ENCODE measurements around the gene KNG1.
"Not testable (repeated sequence)": the region's sequence is repeated elsewhere in the genome, so short reads cannot be mapped to it uniquely, and the experiment has no call there.

Gene KNG1

DNA sequence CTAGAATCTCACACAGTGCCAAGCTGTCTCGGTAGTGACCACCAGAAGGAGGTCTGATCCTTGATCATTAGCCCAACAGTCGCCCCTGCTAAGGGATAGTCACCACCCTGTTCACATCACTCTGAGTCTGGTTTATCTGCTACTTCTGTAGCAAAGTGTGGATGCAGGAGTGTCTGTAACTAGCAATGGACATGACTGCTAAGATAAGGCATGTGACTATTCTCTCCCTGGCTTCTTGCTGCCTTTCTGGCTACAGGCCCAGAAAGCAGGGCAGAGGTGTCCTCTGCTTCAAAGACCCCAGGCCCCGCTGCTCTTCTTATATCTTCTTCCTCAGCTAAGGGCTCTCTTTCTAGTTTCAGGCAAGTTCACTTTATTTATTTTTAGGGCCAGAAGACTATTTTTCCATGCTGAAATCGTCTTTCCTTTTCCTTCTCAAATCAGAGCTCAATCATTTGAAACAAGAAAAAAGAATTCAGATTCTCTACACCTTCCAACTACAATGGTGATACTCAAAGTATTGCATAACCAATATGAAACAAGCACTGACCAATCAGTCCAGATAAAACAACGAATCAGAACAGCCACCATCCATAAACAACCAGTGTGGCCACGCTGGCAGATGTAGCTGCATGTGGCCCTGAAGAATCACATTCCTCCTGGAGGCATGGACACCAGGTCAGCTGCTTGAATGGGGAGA is 8.0 kb upstream of the KNG1 start:
- no peak for DNase-seq (ENCODE audit: low read depth, low spot score)

DNA sequence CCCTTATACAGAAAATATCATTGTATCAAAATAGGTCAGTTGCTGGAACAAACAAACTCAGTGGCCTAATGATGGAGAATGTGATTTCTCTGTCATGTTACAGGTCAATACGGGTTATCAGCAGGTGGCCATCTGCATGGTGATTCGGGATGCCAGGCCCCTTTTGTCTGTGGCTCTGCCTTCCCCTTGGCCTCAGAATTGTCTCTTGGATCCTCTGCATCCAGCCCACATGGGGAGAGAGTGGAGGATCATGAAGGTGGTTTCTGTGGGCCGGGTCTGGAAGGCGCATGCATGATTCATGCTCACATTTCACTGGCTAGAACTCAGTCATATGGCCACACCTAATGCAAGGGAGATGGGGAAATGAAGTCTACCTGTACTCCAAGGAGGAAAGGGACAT is 6.5 kb upstream of the KNG1 start:
- not testable (repeated sequence) for DNase-seq (ENCODE audit: low read depth, low spot score)

DNA sequence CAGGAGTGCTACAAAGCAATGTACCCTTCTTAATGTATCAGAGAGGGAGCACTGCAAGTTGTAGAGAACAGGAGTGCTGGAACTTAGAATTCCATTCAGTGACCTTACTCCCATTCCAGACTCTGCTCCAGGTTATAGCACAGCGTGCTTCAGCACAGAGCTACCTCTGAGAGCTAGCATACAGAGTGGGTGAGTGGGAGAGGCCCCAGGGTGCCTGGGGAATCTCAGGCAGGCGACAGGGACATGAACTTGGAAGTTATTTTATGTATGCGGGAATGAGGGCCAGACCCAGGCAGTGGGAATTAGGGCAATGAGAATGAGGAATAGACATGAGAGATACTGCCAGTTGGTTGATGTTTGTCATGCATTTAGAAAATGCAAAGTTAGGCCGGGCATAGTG is 3.7 kb upstream of the KNG1 start:
- no peak for DNase-seq (ENCODE audit: low read depth, low spot score)

DNA sequence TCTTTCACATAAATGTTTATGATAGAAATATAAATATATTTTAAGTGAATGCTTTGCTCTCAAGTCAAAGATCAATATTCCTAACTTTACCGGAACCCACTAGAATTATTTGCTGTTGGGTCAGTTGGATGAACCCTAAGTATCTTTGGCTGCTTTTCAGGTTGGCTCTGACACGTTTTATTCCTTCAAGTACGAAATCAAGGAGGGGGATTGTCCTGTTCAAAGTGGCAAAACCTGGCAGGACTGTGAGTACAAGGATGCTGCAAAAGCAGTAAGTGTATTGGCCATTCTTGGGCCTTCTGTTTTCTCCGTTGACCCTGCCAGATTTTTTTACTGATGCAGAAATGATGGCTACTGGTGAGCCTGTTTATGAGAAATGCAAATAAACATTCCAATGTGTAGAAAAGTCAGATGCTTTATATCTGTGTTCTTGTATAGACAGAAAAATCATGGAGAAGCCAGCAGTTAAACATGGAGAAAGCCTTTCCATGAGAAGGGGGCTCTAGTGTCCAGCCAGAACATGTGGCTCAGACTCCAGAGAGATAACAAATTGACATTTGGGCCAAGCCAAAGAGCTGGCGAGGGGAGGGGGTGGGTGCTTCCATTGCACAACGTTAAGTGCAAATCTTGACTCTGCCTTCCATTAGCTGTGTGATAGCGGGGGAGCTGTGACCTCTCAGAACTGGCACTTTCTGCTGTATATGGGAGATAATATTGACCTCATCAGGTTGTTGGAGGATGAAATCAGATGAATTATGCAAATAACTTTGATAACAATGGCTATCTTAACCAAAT is 3.0 kb downstream of the KNG1 start:
- DNase-seq (ENCODE audit: low read depth, low spot score), result no peak

DNA sequence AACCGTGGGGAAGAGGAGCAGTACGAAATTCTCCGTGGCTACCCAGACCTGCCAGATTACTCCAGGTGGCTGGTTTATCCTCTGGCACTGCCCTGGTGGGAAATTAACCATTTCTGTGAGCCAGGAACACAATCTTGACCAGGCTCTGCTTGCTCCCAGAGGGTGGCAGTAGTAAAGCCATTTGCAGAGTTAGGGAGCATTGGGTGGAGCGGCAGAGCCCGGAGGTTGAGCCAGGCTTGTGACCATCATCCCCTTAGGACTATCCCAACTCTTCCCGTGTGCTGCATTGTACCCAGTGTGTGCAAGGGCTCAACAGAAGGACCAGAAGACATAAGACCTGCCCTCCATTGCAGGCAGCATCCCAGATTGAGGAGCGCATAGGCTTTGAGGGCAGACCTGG is 5.3 kb downstream of the KNG1 start:
- no peak for DNase-seq (ENCODE audit: low read depth, low spot score)

DNA sequence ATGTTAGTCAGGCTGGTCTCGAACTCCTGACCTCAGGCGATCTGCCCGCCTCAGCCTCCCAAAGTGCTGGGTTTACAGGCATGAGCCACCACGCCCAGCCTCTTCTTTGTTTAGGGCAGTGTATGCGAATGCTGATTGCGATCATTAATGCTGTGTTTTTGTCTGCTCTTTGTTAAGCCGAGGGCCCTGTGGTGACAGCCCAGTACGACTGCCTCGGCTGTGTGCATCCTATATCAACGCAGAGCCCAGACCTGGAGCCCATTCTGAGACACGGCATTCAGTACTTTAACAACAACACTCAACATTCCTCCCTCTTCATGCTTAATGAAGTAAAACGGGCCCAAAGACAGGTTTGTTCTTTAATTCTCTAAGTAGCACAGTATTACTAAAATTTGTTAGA is 7.8 kb downstream of the KNG1 start:
- DNase-seq (ENCODE audit: low read depth, low spot score), result no peak

DNA sequence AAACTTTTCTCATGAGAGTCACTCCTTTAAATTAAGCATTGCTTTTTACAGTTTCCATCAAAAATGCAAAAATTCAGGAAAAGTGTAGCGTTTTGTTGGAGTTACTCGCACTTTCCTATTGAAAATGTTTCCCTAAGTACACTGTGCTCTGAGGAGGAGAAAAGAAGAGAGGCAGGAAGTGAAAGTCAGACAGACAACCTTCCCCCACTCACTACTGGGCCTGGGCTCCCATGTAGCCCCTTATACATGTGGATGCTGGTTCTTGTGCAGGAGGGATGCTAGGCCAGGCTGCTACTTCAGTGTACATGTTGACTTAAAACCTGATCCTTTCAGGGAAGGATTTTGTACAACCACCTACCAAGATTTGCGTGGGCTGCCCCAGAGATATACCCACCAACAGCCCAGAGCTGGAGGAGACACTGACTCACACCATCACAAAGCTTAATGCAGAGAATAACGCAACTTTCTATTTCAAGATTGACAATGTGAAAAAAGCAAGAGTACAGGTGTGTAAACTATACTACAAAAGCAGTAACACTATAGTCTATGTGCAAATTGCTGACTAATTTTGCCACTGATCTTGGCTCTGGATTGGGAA is 15.1 kb downstream of the KNG1 start:
- no peak for DNase-seq (ENCODE audit: low read depth, low spot score)

DNA sequence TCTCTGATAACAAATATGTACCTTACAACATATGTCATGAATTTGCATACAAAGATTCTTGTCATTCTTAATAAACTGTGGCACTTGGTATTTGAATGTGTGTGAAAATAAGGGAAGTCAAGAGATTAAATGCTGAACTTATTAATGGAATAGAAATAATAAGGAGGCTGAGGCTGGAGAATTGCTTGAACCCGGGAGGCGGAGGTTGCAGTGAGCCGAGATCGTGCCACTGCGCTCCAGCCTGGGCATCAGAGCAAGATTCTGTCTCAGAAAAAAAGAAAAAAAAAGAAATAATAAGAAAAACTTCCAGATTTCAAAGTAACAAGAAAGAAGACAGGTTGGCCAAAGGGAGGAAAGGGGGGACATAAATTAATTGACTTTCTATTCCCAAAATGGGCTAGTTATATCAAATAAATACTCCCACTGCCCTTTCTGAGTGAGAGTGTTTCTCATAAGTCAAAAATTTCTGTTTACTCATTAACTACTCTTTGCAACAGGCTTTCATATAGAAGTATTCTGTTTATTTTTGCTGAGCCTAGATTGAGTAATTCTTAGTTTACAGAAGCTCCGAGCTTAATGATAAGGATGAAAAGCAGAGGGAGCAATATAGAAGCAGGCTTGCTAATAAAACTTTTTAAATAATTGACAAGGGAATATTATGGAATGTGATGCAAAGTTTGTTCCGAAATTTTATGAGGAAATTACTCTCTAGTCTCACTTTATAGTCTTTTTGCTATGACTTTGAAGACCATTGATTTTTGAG is 25.6 kb downstream of the KNG1 start:
- no peak for DNase-seq (ENCODE audit: low read depth, low spot score)

DNA sequence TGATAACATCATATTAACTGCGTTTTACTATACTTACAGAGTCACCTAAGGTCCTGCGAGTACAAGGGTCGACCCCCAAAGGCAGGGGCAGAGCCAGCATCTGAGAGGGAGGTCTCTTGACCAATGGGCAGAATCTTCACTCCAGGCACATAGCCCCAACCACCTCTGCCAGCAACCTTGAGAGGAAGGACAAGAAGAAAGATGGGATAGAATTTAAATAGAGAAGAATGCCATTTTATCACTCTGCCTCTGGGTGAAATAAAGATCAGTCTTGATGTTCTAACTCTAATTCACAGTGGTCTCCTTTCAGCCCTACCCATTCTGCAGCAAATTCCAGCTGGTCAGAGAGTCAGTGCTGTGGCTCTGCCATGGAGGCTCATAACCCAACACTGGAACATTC is 26.5 kb downstream of the KNG1 start:
- DNase-seq (ENCODE audit: low read depth, low spot score), result no peak

DNA sequence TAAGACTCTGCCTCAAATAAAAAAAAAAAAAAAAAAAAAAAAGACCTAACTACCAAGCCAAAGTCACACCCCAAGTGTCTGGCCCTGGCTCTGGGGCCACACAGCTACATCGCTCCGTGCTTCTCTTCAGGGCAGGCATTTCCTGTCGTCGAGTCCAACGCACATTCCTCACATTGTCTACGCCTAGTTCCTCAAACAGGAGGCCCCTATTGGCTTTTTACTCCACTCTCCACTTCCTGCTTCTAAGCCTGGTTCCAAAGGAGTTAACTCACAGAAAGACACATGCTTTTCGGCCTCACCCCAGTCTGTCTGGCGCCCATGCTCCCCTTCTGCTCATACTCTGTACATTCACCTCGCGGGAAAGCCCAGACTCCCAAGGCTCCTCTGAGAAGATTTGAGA is 28.8 kb downstream of the KNG1 start:
- no peak for DNase-seq (ENCODE audit: low read depth, low spot score)

DNA sequence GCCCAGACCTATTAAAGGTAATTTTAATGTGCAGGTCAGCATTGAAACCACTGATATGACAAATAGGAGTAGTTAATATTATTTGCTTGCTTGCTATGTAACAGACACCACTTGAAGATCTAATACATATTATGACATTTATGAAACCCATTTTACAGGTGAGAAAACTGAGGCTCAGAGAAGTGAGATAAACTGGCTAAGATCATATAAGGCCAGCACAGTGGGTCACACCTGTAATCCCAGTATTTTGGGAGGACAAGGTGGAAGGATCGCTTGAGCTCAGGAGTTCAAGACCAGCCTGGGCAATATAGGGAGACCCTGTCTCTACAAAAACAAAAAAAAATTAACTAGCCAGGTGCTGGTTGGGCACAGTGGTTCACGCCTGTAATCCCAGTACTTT is 33.2 kb downstream of the KNG1 start:
- DNase-seq (ENCODE audit: low read depth, low spot score), result no peak

DNA sequence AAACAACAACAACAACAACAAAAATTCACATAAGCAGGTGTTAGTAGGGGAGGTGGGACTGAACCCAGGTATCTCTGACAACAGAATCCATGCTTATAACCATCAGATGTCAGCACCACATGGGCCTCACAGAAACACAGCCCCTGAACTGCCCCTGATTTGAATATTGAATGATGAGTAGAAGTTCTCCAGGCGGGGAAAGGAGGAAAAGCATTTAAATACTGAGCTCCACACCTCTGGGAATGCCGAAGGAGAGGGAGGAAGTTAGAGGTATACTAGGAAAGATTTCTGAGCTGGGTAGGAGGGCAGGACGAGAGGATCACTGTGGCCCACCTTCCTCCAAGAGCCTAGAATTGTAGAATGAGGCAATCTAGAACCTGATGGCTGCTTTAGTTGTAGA is 34.3 kb downstream of the KNG1 start:
- DNase-seq (ENCODE audit: low read depth, low spot score), result no peak

DNA sequence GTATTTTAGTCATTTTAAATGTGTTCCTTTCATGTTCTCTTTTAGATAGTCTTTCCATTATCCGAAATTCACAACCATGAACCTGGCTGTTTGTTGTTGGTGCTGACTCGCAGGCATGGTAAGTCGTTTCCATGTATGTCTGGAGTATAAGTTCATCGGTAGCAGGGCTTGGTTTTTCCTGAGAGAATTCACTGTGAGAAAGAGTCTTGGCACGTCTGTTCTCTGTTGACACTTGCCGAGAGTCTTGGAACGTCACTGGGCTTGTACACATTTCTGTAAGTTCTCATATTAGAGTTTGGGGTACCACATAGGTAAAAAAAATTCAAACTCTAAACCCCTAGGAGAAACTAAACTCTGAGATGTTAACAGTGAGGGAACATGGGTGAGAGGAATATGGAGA is 36.8 kb downstream of the KNG1 start:
- no peak for DNase-seq (ENCODE audit: low read depth, low spot score)

DNA sequence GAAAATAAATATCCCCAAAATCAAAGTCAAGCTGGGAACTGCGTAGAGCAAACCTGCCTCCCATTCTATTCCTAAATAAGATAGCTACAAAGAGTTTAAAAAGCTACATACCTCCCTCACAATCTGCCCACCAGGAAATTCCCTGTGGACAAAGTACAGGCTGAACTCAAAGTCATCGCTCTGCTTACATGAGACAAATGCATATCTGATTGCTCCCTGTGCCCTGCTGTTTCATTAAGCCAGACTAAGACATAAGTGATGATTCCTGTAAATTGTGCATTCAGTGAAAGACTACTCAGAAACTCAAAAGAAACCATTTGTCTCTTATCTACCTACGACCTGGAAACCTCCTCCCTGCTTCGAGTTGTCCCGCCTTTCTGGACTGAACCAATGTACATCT is 37.7 kb downstream of the KNG1 start:
- no peak for DNase-seq (ENCODE audit: low read depth, low spot score)

DNA sequence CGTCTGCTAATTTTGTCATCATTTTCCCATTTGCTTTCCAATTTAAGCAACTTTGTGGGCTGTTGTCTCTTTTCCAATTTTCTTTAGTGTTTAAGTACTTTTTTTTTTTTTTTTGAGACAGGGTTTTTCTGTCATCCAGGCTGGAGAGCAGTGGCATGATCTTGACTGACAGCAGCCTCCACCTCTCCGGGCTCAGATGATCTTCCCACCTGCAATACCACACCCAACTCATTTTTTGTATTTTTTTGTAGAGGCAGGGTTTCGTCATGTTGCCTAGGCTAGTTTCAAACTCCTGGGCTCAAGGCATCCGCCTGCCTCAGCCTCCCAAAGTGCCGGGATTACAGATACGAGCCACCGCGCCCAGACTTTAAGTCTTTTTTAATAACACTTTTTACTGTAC is 40.1 kb downstream of the KNG1 start:
- DNase-seq (ENCODE audit: low read depth, low spot score), result no peak

DNA sequence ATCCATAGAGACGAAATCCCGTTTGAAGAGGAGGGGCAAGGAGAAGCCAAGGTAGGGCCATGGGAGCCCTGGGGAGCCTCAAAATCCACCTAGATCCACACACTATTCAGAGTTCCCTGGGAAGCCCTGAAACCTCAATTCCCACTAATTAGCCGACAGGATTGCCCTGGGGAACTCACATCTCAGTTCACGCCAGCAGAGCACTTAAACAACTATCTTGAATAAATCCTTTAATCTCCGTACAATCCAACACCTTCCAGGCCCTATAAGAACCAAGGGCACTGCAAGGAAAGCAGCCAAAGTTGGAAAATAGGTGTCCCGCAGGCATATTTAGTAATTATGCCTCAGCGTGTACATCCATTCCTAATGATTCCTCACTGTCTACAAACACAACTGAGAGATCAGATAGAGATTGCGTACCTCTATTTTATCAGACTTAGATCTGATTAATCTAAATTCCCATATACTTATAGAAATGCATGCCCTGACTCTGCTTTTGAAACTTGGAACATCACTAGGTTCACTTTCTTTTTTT is 40.6 kb downstream of the KNG1 start:
- no peak for DNase-seq (ENCODE audit: low read depth, low spot score)

DNA sequence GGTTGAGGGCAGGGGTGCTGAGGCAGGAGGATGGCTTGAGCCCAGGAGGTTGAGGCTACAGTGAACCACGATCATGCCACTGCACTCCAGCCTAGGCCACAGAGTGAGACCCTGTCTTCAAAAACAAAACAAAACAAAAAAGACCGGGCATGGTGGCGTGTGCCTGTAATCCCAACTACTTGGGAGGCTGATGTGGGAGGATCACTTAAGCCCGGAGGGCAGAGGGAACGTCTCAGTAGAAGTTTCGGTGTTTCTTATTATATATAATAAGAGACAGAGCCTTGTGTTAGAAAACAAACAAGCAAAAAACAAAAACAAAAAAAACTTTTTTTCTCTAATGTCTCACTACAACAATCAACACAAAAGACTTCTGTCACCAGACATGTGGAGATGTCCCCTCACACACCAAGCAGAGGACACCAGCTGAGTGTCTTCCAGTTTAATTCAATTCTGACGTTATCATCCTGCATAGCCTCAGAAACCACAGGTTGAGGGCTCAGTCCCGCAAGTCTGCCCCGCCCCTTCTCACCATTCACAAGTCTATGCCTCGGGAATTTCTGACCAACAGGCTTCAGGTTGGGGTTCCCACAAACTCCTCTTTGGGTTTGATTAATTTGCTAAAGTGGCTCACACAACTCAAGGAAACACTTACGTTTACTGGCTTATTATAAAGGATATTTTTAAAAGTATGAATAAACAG is 42.2 kb downstream of the KNG1 start:
- no peak for DNase-seq (ENCODE audit: low read depth, low spot score)

DNA sequence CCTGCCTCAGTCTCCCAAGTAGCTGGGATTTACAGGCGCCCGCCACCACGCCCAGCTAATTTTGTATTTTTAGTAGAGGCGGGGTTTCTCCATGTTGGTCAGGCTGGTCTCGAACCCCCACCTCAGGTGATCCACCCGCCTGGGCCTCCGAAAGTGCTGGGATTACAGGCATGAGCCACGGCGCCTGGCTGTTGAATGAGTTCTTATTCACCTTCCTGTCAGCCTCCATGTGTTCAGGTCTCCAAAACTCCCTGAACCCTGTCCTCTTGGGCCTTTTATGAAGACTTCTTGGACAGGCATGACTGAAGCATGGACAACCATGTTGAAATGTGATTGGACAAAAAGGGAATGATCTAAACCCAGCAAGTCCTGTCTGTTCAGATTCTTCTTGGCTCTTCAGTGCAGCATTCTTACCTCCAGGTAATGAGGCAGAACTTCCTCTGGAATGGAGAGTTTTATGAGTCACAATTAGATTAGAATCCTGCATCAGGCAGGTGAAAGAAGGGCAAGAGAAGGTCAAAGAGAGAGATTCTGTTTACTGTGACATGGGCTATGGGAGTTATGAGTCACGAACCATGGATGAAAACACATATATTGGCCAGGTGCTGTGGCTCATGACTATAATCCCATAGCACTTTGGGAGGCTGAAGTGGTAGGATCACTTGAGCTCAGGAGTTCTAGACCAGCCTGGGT is 43.1 kb downstream of the KNG1 start:
- DNase-seq (ENCODE audit: low read depth, low spot score), result no peak

DNA sequence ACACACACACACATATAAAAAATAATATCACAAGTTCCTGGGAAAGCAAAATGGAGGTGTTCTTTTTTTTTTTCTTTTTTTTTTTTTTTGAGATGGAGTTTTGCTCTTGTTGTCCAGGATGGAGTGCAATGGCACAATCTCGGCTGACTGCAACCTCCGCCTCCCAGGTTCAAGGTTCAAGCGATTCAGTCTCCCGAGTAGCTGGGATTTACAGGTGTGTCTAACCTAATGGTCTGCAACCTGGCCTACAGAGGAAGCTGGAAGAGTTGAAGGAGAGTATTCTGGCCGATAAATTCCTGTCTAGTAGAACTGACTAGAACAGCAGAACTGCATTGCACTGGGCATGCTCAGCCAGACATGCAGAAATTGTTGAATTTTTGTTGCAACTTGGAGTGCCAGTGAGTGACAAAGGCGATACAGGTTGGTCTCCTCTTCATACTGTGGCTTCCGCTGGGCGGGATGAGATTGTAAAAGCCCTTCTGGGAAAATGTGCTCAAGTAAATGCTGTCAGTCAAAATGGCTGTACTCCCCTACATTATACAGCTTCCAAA is 43.8 kb downstream of the KNG1 start:
- no peak for DNase-seq (ENCODE audit: low read depth, low spot score)

DNA sequence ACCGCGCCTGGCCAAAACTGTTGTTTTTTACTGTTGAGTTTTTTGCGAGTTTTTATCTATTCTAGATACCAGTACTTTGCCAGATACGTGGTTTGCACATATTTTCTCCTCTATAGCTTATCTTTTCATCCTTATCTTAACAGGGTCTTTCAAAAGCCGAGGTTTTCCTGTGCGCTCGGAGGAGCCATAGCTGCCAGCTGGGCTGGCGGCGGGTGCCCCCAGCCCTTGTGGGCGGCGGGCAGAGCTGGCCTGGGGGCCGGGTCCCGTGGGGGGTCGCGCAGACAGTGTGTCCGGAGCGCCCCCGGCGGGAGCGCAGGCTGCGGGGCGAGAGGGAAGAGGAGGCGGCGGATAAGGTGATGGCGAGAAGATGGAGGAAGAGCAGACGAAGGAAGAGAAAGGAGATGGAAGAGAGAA is 55.1 kb downstream of the KNG1 start:
- no peak for DNase-seq (ENCODE audit: low read depth, low spot score)

Measured in activated CD4-positive, CD25-positive, alpha-beta regulatory T cell treated with anti-CD3 and anti-CD28 coated beads, Interleukin-2, amount 50 U/mL, for 16 hours (primary cell).